Activated naive CD4-positive, alpha-beta T cell treated with anti-CD3 and anti-CD28 coated beads, Interleukin-2, amount 10 ng/mL, durations not matched to agents 7 days and 5 days (primary cell): ENCODE results near the gene THUMPD2.

Experiments used
- CTCF ChIA-PET: fragments of 350-600 bp; sonication (Branson Sonifier 250); formaldehyde crosslinking; loops from one replicate; lab custom pipeline; 2021; ENCODE audit warnings: antibody characterized with exemption; lab: Charles Lee
- DNase-seq: peaks from one replicate; pipeline ENCODE4 v3.0.0-alpha.2; 2020
- H3K27ac Mint-ChIP-seq: one replicate; pipeline ENCODE4 v1.8.0; 2021; ENCODE audit warnings: mild to moderate bottlenecking, moderate library complexity, mixed read lengths
- H3K27me3 Mint-ChIP-seq: one replicate; pipeline ENCODE4 v1.8.0; 2021; ENCODE audit warnings: mild to moderate bottlenecking, mixed read lengths
- H3K36me3 Mint-ChIP-seq: one replicate; pipeline ENCODE4 v1.8.0; 2021; ENCODE audit warnings: mixed read lengths
- H3K4me1 Mint-ChIP-seq: one replicate; pipeline ENCODE4 v1.8.0; 2021; ENCODE audit warnings: mixed read lengths
- H3K4me3 Mint-ChIP-seq: one replicate; pipeline ENCODE4 v1.8.0; 2021; ENCODE audit warnings: mild to moderate bottlenecking, moderate library complexity, mixed read lengths
- H3K9me3 Mint-ChIP-seq: one replicate; pipeline ENCODE4 v1.8.0; 2021; ENCODE audit warnings: mixed read lengths

The THUMPD2 gene

GRCh38 chr2:39720970-39721369 is 58.1 kb downstream of the THUMPD2 start:
- Mint-ChIP-seq H3K27me3 (peaks cover 23% of the 10 kb centered on the region), H3K4me1 (no peaks in the 10 kb centered on the region), H3K9me3 (no peaks in the 10 kb centered on the region), H3K27ac (no peak overlapping the region), H3K4me3 (no peak overlapping the region), H3K36me3 (no peaks in the 10 kb centered on the region)
- DNase-seq, result no peak
- CTCF ChIA-PET, result no interaction called here

DNA sequence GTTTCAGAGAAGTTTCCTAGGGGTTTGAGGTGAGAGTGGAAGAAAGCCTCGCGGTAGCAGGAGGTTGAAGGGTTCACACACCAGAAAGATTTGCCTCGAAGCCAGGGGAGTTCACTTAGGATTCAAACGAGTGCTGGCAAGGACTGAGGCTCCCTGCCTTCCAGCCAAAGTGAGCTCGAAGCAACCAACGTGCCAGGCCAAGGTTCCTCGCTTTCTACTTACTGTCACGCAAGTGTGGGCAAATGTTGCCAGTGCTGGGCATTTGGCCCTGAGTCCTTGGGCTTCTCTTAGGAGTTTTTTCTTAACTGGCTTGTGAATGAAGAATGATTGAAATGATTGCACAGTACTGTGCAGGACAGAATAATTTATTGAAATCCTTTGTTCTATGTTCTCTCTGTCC is 59.7 kb downstream of the THUMPD2 start:
- H3K9me3 Mint-ChIP-seq, result no peaks in the 10 kb centered on the region
- no peaks in the 10 kb centered on the region for H3K4me1 Mint-ChIP-seq
- no peaks in the 10 kb centered on the region for H3K36me3 Mint-ChIP-seq
- peaks cover 20% of the 10 kb centered on the region for H3K27me3 Mint-ChIP-seq
- DNase-seq, result no peak
- no peak overlapping the region for H3K27ac Mint-ChIP-seq
- H3K4me3 Mint-ChIP-seq, result no peak overlapping the region
- CTCF ChIA-PET, result no interaction called here

DNA sequence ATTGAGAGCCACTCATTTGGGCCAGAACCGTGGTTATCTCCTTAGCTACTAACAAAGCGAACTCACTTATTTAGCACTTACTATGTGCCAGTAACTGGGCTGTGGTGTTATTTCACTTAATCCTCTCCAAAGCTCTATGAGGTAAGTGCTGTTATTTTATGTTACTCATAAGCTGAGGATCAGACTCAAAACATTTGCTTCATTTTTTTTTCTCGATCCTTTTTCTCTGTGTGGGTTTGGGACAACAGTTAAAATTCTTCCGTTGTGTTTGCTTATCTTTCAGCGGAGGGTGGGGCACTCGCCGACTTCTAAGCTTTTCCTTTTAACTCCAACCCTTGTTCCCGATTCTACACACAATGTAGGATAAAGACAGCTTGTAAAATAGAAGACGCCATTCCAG is 60.6 kb downstream of the THUMPD2 start:
- no peak overlapping the region for H3K27ac Mint-ChIP-seq

DNA sequence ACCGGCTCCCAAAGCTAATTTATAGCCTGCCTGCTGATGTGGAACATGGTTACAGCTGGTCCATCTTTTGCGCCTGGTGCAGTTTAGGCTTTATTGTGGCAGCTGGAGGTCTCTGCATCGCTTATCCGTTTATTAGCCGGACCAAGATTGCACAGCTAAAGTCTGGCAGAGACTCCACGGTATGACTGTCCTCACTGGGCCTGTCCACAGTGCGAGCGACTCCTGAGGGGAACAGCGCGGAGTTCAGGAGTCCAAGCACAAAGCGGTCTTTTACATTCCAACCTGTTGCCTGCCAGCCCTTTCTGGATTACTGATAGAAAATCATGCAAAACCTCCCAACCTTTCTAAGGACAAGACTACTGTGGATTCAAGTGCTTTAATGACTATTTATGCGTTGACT is 62.0 kb downstream of the THUMPD2 start:
- Mint-ChIP-seq H3K27me3 (peaks cover 24% of the 10 kb centered on the region), H3K27ac (no peak overlapping the region), H3K4me3 (no peak overlapping the region), H3K4me1 (no peaks in the 10 kb centered on the region), H3K9me3 (no peaks in the 10 kb centered on the region), H3K36me3 (no peaks in the 10 kb centered on the region)
- CTCF ChIA-PET, result no interaction called here
- DNase-seq, result no peak

More for the DNA sequence above, 60.6 kb downstream of the THUMPD2 start:
- no peaks in the 10 kb centered on the region for H3K36me3 Mint-ChIP-seq
- CTCF ChIA-PET, result interaction anchor here (1.2 kb wide), 1 partner anchor 11 kb away, joined by 3 read pairs; no protein-coding TSS in a partner anchor
- no peaks in the 10 kb centered on the region for H3K9me3 Mint-ChIP-seq
- no peaks in the 10 kb centered on the region for H3K4me1 Mint-ChIP-seq
- DNase-seq, result no peak
- H3K4me3 Mint-ChIP-seq, result no peak overlapping the region
- H3K27me3 Mint-ChIP-seq, result peaks cover 25% of the 10 kb centered on the region

- CTCF ChIA-PET, result interaction anchor here (2.9 kb wide), 1 partner anchor 14 kb away, joined by 13 read pairs; no protein-coding TSS in a partner anchor
Observed at GRCh38 chr2:39715822-39716221, 63.2 kb downstream of the THUMPD2 start.

GRCh38 chr2:39715095-39715494 is 64.0 kb downstream of the THUMPD2 start:
- H3K36me3 Mint-ChIP-seq, result no peaks in the 10 kb centered on the region
- H3K27me3 Mint-ChIP-seq, result peaks cover 15% of the 10 kb centered on the region
- CTCF ChIA-PET, result interaction anchor here (2.9 kb wide), 1 partner anchor 15 kb away, joined by 13 read pairs; no protein-coding TSS in a partner anchor

More at GRCh38 chr2:39715822-39716221, 63.2 kb downstream of the THUMPD2 start:
- Mint-ChIP-seq H3K4me3 (no peak overlapping the region), H3K27me3 (peaks cover 15% of the 10 kb centered on the region), H3K27ac (no peak overlapping the region), H3K9me3 (no peaks in the 10 kb centered on the region), H3K4me1 (no peaks in the 10 kb centered on the region), H3K36me3 (no peaks in the 10 kb centered on the region)
- no peak for DNase-seq

DNA sequence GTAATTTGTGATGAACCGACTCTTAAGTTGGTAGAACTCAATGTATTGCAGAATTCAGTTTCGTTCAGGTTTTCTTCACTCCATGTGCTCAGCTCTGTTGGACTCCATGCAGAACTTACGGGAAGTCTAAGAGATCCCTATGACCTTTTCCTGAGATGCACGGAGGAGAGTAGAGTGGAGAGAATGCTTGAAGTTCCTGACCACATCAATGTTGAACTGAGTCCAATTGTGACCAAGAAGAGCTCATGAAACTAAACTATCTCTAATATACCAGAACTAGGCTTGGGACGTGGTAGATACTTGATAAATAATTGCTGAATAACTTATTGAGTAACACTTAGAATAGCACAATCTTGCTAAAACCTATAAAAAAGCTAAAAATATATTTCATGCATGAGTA is 66.1 kb downstream of the THUMPD2 start:
- CTCF ChIA-PET, result interaction anchor here (2.9 kb wide), 1 partner anchor 17 kb away, joined by 13 read pairs; no protein-coding TSS in a partner anchor
- Mint-ChIP-seq H3K9me3 (no peaks in the 10 kb centered on the region), H3K36me3 (no peaks in the 10 kb centered on the region), H3K4me3 (no peak overlapping the region), H3K27ac (no peak overlapping the region), H3K27me3 (peaks cover 10% of the 10 kb centered on the region), H3K4me1 (no peaks in the 10 kb centered on the region)
- no peak for DNase-seq

More at GRCh38 chr2:39715095-39715494, 64.0 kb downstream of the THUMPD2 start:
- Mint-ChIP-seq H3K4me1 (no peaks in the 10 kb centered on the region), H3K27ac (no peak overlapping the region), H3K9me3 (no peaks in the 10 kb centered on the region), H3K4me3 (no peak overlapping the region)
- DNase-seq, result no peak

DNA sequence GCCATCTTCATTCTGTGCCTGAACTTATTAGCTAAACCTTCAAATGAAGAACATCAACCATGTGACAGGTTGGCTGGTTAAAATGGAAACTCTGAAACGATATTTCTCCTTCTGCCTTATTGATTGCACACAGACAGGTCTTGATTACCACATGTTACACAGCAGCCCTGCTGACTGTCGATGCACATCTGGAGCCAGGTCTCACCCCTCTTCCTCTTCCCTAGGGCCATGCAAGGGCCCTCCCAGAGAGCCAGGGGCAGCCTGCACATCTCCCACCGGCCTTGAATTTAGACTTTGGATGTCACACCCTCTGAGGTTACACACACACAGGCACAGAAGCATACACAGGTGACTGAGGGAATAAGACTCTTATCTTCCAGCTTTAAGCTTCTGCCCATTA is 68.3 kb downstream of the THUMPD2 start:
- CTCF ChIA-PET, result no interaction called here
- Mint-ChIP-seq H3K4me1 (no peaks in the 10 kb centered on the region), H3K27ac (no peak overlapping the region), H3K27me3 (peaks cover 8% of the 10 kb centered on the region), H3K9me3 (no peaks in the 10 kb centered on the region), H3K4me3 (no peak overlapping the region), H3K36me3 (no peaks in the 10 kb centered on the region)
- DNase-seq, result no peak

GRCh38 chr2:39708003-39708402 is 71.1 kb downstream of the THUMPD2 start:
- H3K36me3 Mint-ChIP-seq, result no peaks in the 10 kb centered on the region
- no peak for DNase-seq
- H3K27me3 Mint-ChIP-seq, result peaks cover 3% of the 10 kb centered on the region
- H3K27ac Mint-ChIP-seq, result no peak overlapping the region
- no peak overlapping the region for H3K4me3 Mint-ChIP-seq
- H3K9me3 Mint-ChIP-seq, result no peaks in the 10 kb centered on the region
- CTCF ChIA-PET, result no interaction called here
- no peaks in the 10 kb centered on the region for H3K4me1 Mint-ChIP-seq

GRCh38 chr2:39706945-39707344 is 72.1 kb downstream of the THUMPD2 start:
- Mint-ChIP-seq H3K4me3 (no peak overlapping the region), H3K27me3 (peaks cover 3% of the 10 kb centered on the region), H3K27ac (no peak overlapping the region), H3K9me3 (peaks cover 2% of the 10 kb centered on the region), H3K4me1 (no peaks in the 10 kb centered on the region), H3K36me3 (no peaks in the 10 kb centered on the region)
- no peak for DNase-seq
- CTCF ChIA-PET, result no interaction called here

- Mint-ChIP-seq H3K27ac (no peak overlapping the region), H3K36me3 (no peaks in the 10 kb centered on the region), H3K9me3 (peaks cover 5% of the 10 kb centered on the region), H3K4me3 (no peak overlapping the region), H3K4me1 (no peaks in the 10 kb centered on the region), H3K27me3 (peaks cover 6% of the 10 kb centered on the region)
- no peak for DNase-seq
- CTCF ChIA-PET, result no interaction called here
Observed at GRCh38 chr2:39706312-39706711, 72.7 kb downstream of the THUMPD2 start.

- Mint-ChIP-seq H3K4me1 (no peaks in the 10 kb centered on the region), H3K4me3 (no peak overlapping the region), H3K9me3 (peaks cover 8% of the 10 kb centered on the region), H3K36me3 (no peaks in the 10 kb centered on the region), H3K27ac (no peak overlapping the region), H3K27me3 (peaks cover 6% of the 10 kb centered on the region)
- CTCF ChIA-PET, result no interaction called here
- no peak for DNase-seq
Observed at GRCh38 chr2:39705638-39706037, 73.4 kb downstream of the THUMPD2 start.

- Mint-ChIP-seq H3K4me3 (no peak overlapping the region), H3K36me3 (no peaks in the 10 kb centered on the region), H3K27ac (no peak overlapping the region), H3K4me1 (no peaks in the 10 kb centered on the region), H3K27me3 (peaks cover 6% of the 10 kb centered on the region), H3K9me3 (peaks cover 8% of the 10 kb centered on the region)
- CTCF ChIA-PET, result no interaction called here
- DNase-seq, result no peak
Observed at GRCh38 chr2:39704540-39704939, 74.5 kb downstream of the THUMPD2 start.

DNA sequence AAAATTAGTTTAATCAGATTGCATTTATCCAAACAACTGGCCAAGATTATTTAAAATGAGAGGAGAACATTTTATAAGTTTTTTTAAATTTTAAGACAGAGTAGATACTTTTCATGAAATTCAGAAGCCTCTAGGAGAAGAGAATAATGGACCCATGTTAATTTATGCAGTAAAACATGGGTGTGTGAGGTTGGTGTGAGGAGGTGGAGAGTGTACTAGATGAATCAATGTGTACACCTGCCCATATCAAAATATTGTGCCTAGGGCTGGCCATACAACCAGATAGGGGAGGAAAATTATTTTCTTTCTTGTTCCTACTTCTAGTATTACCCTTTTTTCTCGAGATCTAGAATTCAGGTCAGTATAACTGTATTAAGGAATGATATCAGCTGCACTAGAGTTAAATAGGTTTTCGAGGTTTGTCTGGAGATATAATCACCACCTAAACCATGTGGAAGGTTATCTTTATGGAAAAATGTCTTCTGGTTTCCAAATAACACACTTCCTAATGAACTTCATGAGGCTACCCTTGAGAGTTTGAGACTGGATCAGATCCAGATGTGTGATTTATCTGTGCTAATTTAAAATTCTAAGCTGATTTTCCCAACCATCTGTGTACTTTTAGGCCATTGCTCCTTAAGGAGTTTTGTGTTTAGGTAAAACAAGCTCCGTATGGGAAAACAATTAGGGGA is 75.7 kb downstream of the THUMPD2 start:
- CTCF ChIA-PET, result no interaction called here
- H3K27me3 Mint-ChIP-seq, result peaks cover 6% of the 10 kb centered on the region
- H3K4me1 Mint-ChIP-seq, result no peaks in the 10 kb centered on the region
- peaks cover 8% of the 10 kb centered on the region for H3K9me3 Mint-ChIP-seq
- no peak overlapping the region for H3K4me3 Mint-ChIP-seq
- DNase-seq, result no peak
- H3K27ac Mint-ChIP-seq, result no peak overlapping the region
- no peaks in the 10 kb centered on the region for H3K36me3 Mint-ChIP-seq

DNA sequence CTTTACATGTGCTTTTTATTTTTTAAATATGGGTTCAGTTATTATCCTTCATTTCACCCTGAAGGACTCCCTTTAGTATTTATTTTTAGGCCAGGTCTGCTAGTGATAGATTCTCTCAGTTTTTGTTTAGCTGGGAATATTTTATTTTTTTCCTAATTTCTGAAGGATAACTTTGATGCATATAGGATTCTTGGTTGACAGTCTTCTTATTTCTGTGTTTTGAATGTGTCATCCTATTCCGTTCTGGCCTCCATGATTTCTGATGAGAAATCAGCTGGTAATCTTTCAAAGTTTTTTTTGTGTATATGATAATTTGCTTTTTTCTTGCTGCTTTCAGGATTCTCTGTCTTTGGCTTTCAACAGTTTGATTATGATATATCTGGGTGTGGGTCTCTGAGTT is 77.9 kb downstream of the THUMPD2 start:
- H3K4me1 Mint-ChIP-seq, result no peaks in the 10 kb centered on the region
- CTCF ChIA-PET, result no interaction called here
- H3K27me3 Mint-ChIP-seq, result peaks cover 12% of the 10 kb centered on the region
- peaks cover 8% of the 10 kb centered on the region for H3K9me3 Mint-ChIP-seq
- H3K27ac Mint-ChIP-seq, result no peak overlapping the region
- DNase-seq, result no peak
- H3K4me3 Mint-ChIP-seq, result no peak overlapping the region
- no peaks in the 10 kb centered on the region for H3K36me3 Mint-ChIP-seq
